Liver (tissue), 9 donors: ENCODE measurements around the gene INHBB. TPM values are rescaled to one million over a fixed set of nuclear protein-coding genes. Genes with fewer than 3 reads are reported as not detected.

ENCODE experiments used
- DNase-seq: peaks from one replicate; pipeline ENCODE4 v3.0.0-alpha.2; 2017; ENCODE audit warnings: low spot score
- H3K27ac ChIP-seq, 2 donors: one replicate each; pipeline ENCODE4 v1.7.0; 2013; ENCODE audit warnings: inconsistent platforms in 2 of 2, low read length in 2 of 2, control low read depth in 1 of 2, low read depth in 1 of 2, mild to moderate bottlenecking in 1 of 2
- H3K27me3 ChIP-seq, 4 donors: one replicate each; pipeline versions ENCODE4 v1.6.1 to v1.7.0; 2013; ENCODE audit warnings: low read length in 3 of 4, inconsistent platforms in 1 of 4, mild to moderate bottlenecking in 1 of 4, moderate library complexity in 1 of 4; ENCODE audit not compliant: control insufficient read depth in 4 of 4, insufficient read depth in 4 of 4
- H3K36me3 ChIP-seq, 4 donors: one replicate each; pipeline versions ENCODE4 v1.6.1 to v1.7.0; 2013; ENCODE audit warnings: low read length in 3 of 4, mild to moderate bottlenecking in 3 of 4, low read depth in 1 of 4, moderate library complexity in 1 of 4; ENCODE audit not compliant: control insufficient read depth in 4 of 4, insufficient read depth in 3 of 4
- H3K4me1 ChIP-seq, 4 donors: one replicate each; pipeline versions ENCODE4 v1.6.1 to v1.7.0; 2013; ENCODE audit warnings: low read length in 3 of 4, mild to moderate bottlenecking in 3 of 4, moderate library complexity in 1 of 4; ENCODE audit not compliant: control insufficient read depth in 4 of 4, insufficient read depth in 4 of 4
- H3K4me3 ChIP-seq, 3 donors: one replicate each; pipeline versions ENCODE4 v1.6.1 to v1.7.0; 2013; ENCODE audit warnings: low read length in 3 of 3, control low read depth in 1 of 3, low read depth in 1 of 3, mild to moderate bottlenecking in 1 of 3
- H3K9ac ChIP-seq, 2 donors: one replicate each; pipeline ENCODE4 v1.7.0; 2013; ENCODE audit warnings: low read length in 2 of 2, mild to moderate bottlenecking in 2 of 2, moderate library complexity in 2 of 2, control low read depth in 1 of 2, low read depth in 1 of 2
- H3K9me3 ChIP-seq, 4 donors: one replicate each; pipeline versions ENCODE4 v1.6.1 to v1.7.0; 2013; ENCODE audit warnings: low read length in 3 of 4; ENCODE audit not compliant: control insufficient read depth in 4 of 4
- EGR1 ChIP-seq, 2 donors: IDR thresholded peaks; 2 replicates each; pipeline ENCODE4 v1.6.1; 2016 to 2018; ENCODE audit warnings: antibody characterized with exemption in 2 of 2, low read depth in 2 of 2
- FOXA1 ChIP-seq: IDR thresholded peaks from 2 replicates; pipeline ENCODE4 v1.6.1; 2016; ENCODE audit warnings: antibody characterized with exemption
- FOXA2 ChIP-seq: IDR thresholded peaks from 2 replicates; pipeline ENCODE4 v1.6.1; 2016; ENCODE audit warnings: antibody characterized with exemption
- GABPA ChIP-seq, 2 donors: IDR thresholded peaks in 1 of 2; conservative IDR thresholded peaks in 1 of 2; 2 replicates each; pipeline ENCODE4 v1.6.1; 2016; ENCODE audit warnings: antibody characterized with exemption in 2 of 2, mild to moderate bottlenecking in 1 of 2, moderate library complexity in 1 of 2
- HNF4A ChIP-seq, 2 donors: conservative IDR thresholded peaks; 2 replicates each; pipeline ENCODE4 v1.6.1; 2016; ENCODE audit warnings: antibody characterized with exemption in 2 of 2, mild to moderate bottlenecking in 2 of 2
- HNF4G ChIP-seq: IDR thresholded peaks from 2 replicates; pipeline ENCODE4 v1.6.1; 2016; ENCODE audit warnings: antibody characterized with exemption
- JUND ChIP-seq, 2 donors: IDR thresholded peaks; 2 replicates each; pipeline ENCODE4 v1.6.1; 2016; ENCODE audit warnings: antibody characterized with exemption in 2 of 2
- NR2F2 ChIP-seq: IDR thresholded peaks from 2 replicates; pipeline ENCODE4 v1.6.1; 2016; ENCODE audit warnings: antibody characterized with exemption
- RAD21 ChIP-seq, 2 donors: IDR thresholded peaks; 2 replicates each; pipeline ENCODE4 v1.6.1; 2016; ENCODE audit warnings: antibody characterized with exemption in 2 of 2, mild to moderate bottlenecking in 2 of 2
- RXRA ChIP-seq, 2 donors: IDR thresholded peaks; 2 replicates each; pipeline ENCODE4 v1.6.1; 2017 to 2018; ENCODE audit warnings: antibody characterized with exemption in 2 of 2, mild to moderate bottlenecking in 1 of 2
- SP1 ChIP-seq: IDR thresholded peaks from 2 replicates; pipeline ENCODE4 v1.6.1; 2018; ENCODE audit warnings: antibody characterized with exemption, mild to moderate bottlenecking
- TAF1 ChIP-seq: conservative IDR thresholded peaks from 2 replicates; pipeline ENCODE4 v1.6.1; 2016; ENCODE audit warnings: antibody characterized with exemption, mild to moderate bottlenecking
- WGBS: extraction: QIAGEN DNeasy Blood & Tissue Kit; methylation state at CpG from one replicate; pipeline ENCODE4 v1.1.7; 2013; 5-methylcytosine and 5-hydroxymethylcytosine counted together
- polyA plus RNA-seq, 2 donors: library from polyadenylated mRNA; stranded (reverse) in 1 of 2; unstranded in 1 of 2; fragments of 200-250 nt in 1 of 2; fragments of >200 nt in 1 of 2; fragmentation: Nextera tagmentation in 1 of 2; extraction: Ambion mirVana in 1 of 2; gene quantifications; one replicate each; pipeline versions ENCODE4 v1.2.1 to v1.2.3, GENCODE V29; 2013 to 2015
- total RNA-seq, 2 donors: library from RNA; depleted of rRNA; stranded (reverse); fragments of >200 nt; gene quantifications; one replicate each; pipeline ENCODE4 v1.2.3, GENCODE V29; 2014
- TF ChIP-seq, protein P1 (sequence below): IDR thresholded peaks from 2 replicates; pipeline ENCODE4 v1.6.1; 2016; ENCODE audit warnings: antibody characterized with exemption, mild to moderate bottlenecking
- TF ChIP-seq, protein P2 (sequence below): IDR thresholded peaks from 2 replicates; pipeline ENCODE4 v1.6.1; 2016; ENCODE audit warnings: antibody characterized with exemption
- TF ChIP-seq, protein P3 (sequence below): IDR thresholded peaks from 2 replicates; pipeline ENCODE4 v1.6.1; 2016; ENCODE audit warnings: antibody characterized with exemption
- TF ChIP-seq, protein P4 (sequence below): fragments of 150-350 bp; IDR thresholded peaks from 2 replicates; pipeline ENCODE4 v1.5.1; 2017; ENCODE audit warnings: improper control_type of control experiment, low read depth, low read length; ENCODE audit not compliant: missing input control
- TF ChIP-seq, protein P5 (sequence below): IDR thresholded peaks from 2 replicates; pipeline ENCODE4 v1.6.1; 2016; ENCODE audit warnings: antibody characterized with exemption
- donor health status: healthy.
- donor health status: healthy.
- donor health status: healthy.
- donor health status: healthy.
- donor health status: healthy.

The INHBB gene
- total and polyA plus RNA-seq, 4 donors: 0.36 to 7.4 (median 2.1) TPM

DNA sequence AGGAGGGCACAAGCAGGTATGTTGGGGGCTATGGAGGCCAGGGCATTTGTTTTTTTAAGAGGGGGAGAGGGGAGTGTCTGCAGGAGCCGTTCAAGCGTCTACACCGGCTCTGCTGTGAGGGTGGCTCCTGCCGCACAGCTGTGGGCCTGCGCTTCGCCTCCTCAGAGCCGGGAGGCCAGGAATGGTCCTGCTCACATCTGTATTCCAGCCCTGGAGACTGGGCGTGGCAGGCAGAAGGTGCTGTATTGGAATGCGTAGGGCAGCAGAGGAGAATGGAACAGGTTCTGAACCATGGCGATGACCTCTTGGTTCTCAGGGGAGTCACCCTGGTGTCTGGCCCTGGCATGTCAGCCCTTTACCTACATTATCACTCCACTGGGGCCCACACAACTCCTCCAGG lies 26.8 kb upstream of the INHBB start:
- Histone ChIP-seq H3K27me3 (no peaks in the 10 kb centered on the region), H3K36me3 (no peaks in the 10 kb centered on the region), H3K4me3 (no peak overlapping the region), H3K9ac (no peak overlapping the region), H3K9me3 (no peaks in the 10 kb centered on the region), H3K4me1 (peaks cover 0 to 13% (median 12%) of the 10 kb centered on the region in 4 donors), H3K27ac (no peak overlapping the region)
- 93% methylated on average over 10 of the region's 10 CpGs for WGBS
- TF ChIP-seq EGR1 (IDR thresholded peaks at IDR 0.05; ENCODE audit: low read depth in 2 of 2) (no peak), FOXA1 (no peak), RXRA (IDR thresholded peaks at IDR 0.05) (no peak), HNF4G (no peak), FOXA2 (no peak), RAD21 (IDR thresholded peaks at IDR 0.05) (no peak), SP1 (no peak), JUND (IDR thresholded peaks at IDR 0.05) (no peak), TAF1 (no peak), HNF4A (conservative IDR thresholded peaks at IDR 0.05) (no peak)
- TF ChIP-seq, protein P1, sequence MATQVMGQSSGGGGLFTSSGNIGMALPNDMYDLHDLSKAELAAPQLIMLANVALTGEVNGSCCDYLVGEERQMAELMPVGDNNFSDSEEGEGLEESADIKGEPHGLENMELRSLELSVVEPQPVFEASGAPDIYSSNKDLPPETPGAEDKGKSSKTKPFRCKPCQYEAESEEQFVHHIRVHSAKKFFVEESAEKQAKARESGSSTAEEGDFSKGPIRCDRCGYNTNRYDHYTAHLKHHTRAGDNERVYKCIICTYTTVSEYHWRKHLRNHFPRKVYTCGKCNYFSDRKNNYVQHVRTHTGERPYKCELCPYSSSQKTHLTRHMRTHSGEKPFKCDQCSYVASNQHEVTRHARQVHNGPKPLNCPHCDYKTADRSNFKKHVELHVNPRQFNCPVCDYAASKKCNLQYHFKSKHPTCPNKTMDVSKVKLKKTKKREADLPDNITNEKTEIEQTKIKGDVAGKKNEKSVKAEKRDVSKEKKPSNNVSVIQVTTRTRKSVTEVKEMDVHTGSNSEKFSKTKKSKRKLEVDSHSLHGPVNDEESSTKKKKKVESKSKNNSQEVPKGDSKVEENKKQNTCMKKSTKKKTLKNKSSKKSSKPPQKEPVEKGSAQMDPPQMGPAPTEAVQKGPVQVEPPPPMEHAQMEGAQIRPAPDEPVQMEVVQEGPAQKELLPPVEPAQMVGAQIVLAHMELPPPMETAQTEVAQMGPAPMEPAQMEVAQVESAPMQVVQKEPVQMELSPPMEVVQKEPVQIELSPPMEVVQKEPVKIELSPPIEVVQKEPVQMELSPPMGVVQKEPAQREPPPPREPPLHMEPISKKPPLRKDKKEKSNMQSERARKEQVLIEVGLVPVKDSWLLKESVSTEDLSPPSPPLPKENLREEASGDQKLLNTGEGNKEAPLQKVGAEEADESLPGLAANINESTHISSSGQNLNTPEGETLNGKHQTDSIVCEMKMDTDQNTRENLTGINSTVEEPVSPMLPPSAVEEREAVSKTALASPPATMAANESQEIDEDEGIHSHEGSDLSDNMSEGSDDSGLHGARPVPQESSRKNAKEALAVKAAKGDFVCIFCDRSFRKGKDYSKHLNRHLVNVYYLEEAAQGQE: no peak
- TF ChIP-seq, protein P2, sequence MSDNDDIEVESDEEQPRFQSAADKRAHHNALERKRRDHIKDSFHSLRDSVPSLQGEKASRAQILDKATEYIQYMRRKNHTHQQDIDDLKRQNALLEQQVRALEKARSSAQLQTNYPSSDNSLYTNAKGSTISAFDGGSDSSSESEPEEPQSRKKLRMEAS: no peak
- TF ChIP-seq, protein P3, sequence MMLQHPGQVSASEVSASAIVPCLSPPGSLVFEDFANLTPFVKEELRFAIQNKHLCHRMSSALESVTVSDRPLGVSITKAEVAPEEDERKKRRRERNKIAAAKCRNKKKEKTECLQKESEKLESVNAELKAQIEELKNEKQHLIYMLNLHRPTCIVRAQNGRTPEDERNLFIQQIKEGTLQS: no peak
- TF ChIP-seq, protein P4, sequence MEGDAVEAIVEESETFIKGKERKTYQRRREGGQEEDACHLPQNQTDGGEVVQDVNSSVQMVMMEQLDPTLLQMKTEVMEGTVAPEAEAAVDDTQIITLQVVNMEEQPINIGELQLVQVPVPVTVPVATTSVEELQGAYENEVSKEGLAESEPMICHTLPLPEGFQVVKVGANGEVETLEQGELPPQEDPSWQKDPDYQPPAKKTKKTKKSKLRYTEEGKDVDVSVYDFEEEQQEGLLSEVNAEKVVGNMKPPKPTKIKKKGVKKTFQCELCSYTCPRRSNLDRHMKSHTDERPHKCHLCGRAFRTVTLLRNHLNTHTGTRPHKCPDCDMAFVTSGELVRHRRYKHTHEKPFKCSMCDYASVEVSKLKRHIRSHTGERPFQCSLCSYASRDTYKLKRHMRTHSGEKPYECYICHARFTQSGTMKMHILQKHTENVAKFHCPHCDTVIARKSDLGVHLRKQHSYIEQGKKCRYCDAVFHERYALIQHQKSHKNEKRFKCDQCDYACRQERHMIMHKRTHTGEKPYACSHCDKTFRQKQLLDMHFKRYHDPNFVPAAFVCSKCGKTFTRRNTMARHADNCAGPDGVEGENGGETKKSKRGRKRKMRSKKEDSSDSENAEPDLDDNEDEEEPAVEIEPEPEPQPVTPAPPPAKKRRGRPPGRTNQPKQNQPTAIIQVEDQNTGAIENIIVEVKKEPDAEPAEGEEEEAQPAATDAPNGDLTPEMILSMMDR: no peak
- no peak for DNase-seq

DNA sequence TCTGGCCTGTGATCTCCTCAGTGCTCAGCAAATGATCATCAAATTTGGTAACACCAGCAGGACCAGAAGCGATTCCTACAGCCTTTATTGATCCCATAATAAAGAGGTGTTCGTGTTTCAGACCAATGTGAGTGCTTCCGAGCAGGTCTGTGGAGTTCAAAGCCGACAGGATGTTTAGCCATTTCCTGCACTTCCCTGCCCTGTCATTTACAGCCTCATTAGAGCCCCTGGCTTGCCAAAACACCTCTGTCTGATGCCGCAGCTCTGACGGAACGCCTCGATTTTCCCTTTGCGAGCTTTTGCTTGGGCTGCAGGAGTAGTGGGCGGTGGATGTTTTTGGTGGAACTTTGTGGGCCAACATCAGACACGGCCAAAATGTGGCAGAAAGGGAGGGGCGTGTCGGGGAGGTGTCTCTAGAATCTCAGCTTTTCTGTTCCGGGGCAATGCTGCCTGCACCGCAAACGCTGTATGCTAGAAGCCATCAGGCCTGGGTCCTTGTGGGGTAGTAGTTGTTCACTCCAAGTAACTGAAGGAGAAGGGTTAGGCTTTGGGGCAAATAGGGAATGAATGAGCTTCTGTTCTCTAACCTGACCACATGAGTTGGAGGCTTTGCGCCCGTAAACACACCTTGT lies 26.1 kb upstream of the INHBB start:
- Histone ChIP-seq H3K9ac (no peak overlapping the region), H3K27me3 (no peaks in the 10 kb centered on the region), H3K4me3 (no peak overlapping the region), H3K9me3 (no peaks in the 10 kb centered on the region), H3K4me1 (peaks cover 0 to 13% (median 12%) of the 10 kb centered on the region in 4 donors), H3K27ac (no peak overlapping the region), H3K36me3 (no peaks in the 10 kb centered on the region)
- DNase-seq: no peak
- WGBS: 88% methylated on average over 18 of the region's 18 CpGs
- no peak for TF ChIP-seq RXRA (IDR thresholded peaks at IDR 0.05)
- no peak for TF ChIP-seq NR2F2
- no peak for TF ChIP-seq TAF1
- no peak for TF ChIP-seq FOXA1
- TF ChIP-seq, protein P4: no peak
- TF ChIP-seq JUND (IDR thresholded peaks at IDR 0.05): no peak
- no peak for TF ChIP-seq GABPA (IDR thresholded peaks at IDR 0.05 in 1 of 2, conservative IDR thresholded peaks at IDR 0.05 in 1 of 2)
- no peak for TF ChIP-seq FOXA2
- TF ChIP-seq, protein P5, sequence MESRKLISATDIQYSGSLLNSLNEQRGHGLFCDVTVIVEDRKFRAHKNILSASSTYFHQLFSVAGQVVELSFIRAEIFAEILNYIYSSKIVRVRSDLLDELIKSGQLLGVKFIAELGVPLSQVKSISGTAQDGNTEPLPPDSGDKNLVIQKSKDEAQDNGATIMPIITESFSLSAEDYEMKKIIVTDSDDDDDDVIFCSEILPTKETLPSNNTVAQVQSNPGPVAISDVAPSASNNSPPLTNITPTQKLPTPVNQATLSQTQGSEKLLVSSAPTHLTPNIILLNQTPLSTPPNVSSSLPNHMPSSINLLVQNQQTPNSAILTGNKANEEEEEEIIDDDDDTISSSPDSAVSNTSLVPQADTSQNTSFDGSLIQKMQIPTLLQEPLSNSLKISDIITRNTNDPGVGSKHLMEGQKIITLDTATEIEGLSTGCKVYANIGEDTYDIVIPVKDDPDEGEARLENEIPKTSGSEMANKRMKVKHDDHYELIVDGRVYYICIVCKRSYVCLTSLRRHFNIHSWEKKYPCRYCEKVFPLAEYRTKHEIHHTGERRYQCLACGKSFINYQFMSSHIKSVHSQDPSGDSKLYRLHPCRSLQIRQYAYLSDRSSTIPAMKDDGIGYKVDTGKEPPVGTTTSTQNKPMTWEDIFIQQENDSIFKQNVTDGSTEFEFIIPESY: no peak
- no peak for TF ChIP-seq HNF4A (conservative IDR thresholded peaks at IDR 0.05)
- TF ChIP-seq, protein P1: no peak
- no peak for TF ChIP-seq EGR1 (IDR thresholded peaks at IDR 0.05; ENCODE audit: low read depth in 2 of 2)
- no peak for TF ChIP-seq HNF4G
